HepG2 (cell line): ENCODE results near the gene MS4A18. TPM values are rescaled to one million over a fixed set of nuclear protein-coding genes. Genes with fewer than 3 reads are reported as not detected.

ENCODE experiments used
- ATAC-seq: fragments of 200-7000 bp; cut with Tn5 transposase; 3 replicates; pipeline ENCODE4 v1.9.1; 2020; ENCODE audit warnings: mild to moderate bottlenecking, moderate library complexity
- BruUV-seq: library from RNA; stranded (reverse); fragments of 400-500 nt; replicated peaks from 2 replicates; lab custom pipeline; 2021; lab: Mats Ljungman, UMichigan
- CTCF ChIA-PET: fragments of 300-600 bp; formaldehyde crosslinking; extraction: SDS; loops from one replicate; lab custom pipeline; 2021; ENCODE audit warnings: low total read pairs, inconsistent platforms, low intra/inter-chr PET ratio; lab: Yijun Ruan, JAX
- POLR2A ChIA-PET: fragments of 350-600 bp; sonication (Branson Sonifier 250); formaldehyde crosslinking; loops from one replicate; lab custom pipeline; 2020; ENCODE audit warnings: antibody characterized with exemption, inconsistent platforms; lab: Yijun Ruan, JAX
- DNase-seq: peaks from one replicate; pipeline ENCODE4 v3.0.0-alpha.2; 2015; ENCODE audit warnings: low spot score
- FAIRE-seq: peaks from 3 replicates; lab custom pipeline; 2011; peaks lifted over from hg19 to GRCh38; lab: Jason Lieb, UNC
- H2AFZ ChIP-seq: one replicate; pipeline ENCODE4 v1.6.1; 2011; ENCODE audit warnings: low read length, inconsistent platforms
- H3K27ac ChIP-seq: fragments of 300-600 bp; 3 replicates; pipeline ENCODE4 v1.8.0; 2011; ENCODE audit warnings: mixed run types, mild to moderate bottlenecking, mixed read lengths, low read length, inconsistent platforms; ENCODE audit not compliant: insufficient read depth; ENCODE audit errors: extremely low read length
- H3K27me3 ChIP-seq, 2 experiments: fragments of 200-600 bp in 1 of 2; 2 replicates in 1 of 2; 3 replicates in 1 of 2; pipeline versions ENCODE4 v1.6.0 to v1.8.0; 2011; ENCODE audit warnings: low read length in 2 of 2, mild to moderate bottlenecking in 2 of 2, moderate library complexity in 2 of 2, inconsistent platforms in 1 of 2; ENCODE audit not compliant: insufficient read depth in 2 of 2, control insufficient read depth in 1 of 2
- H3K36me3 ChIP-seq, 2 experiments: fragments of 200-600 bp in 1 of 2; replicated peaks in 1 of 2; 2 replicates in 1 of 2; 3 replicates in 1 of 2; pipeline versions ENCODE4 v1.5.1 to v1.8.0; 2011; ENCODE audit warnings: low read length in 2 of 2, inconsistent platforms in 1 of 2; ENCODE audit not compliant: insufficient read depth in 2 of 2, control insufficient read depth in 1 of 2
- H3K4me1 ChIP-seq: 2 replicates; pipeline ENCODE4 v1.5.1; 2012; ENCODE audit warnings: low read length, inconsistent platforms; ENCODE audit not compliant: insufficient read depth
- H3K4me2 ChIP-seq: 2 replicates; pipeline ENCODE4 v1.6.0; 2011; ENCODE audit warnings: low read depth, low read length, inconsistent platforms
- H3K4me3 ChIP-seq, 3 experiments: fragments of 200-600 bp in 1 of 3; sonication (generic), shearing (Covaris generic) in 1 of 3; replicated peaks in 1 of 3; 2 replicates each; pipeline ENCODE4 v1.5.1; 2011 to 2016; ENCODE audit warnings: low read length in 3 of 3, inconsistent platforms in 2 of 3, low read depth in 2 of 3, mild to moderate bottlenecking in 2 of 3, control low read depth in 1 of 3, mixed read lengths in 1 of 3; ENCODE audit not compliant: insufficient read depth in 1 of 3
- H3K79me2 ChIP-seq: one replicate; pipeline ENCODE4 v1.6.1; 2011; ENCODE audit warnings: low read length, inconsistent platforms; ENCODE audit not compliant: insufficient read depth
- H3K9ac ChIP-seq: 2 replicates; pipeline ENCODE4 v1.6.0; 2011; ENCODE audit warnings: mild to moderate bottlenecking, low read depth, low read length, inconsistent platforms; ENCODE audit not compliant: insufficient read depth
- H3K9me3 ChIP-seq: 2 replicates; pipeline ENCODE4 v1.5.1; 2012; ENCODE audit warnings: mild to moderate bottlenecking, low read length
- H4K20me1 ChIP-seq: 2 replicates; pipeline ENCODE4 v1.6.0; 2011; ENCODE audit warnings: inconsistent platforms, mild to moderate bottlenecking, low read length, moderate library complexity; ENCODE audit not compliant: insufficient read depth
- CTCF ChIP-seq: sonication (generic); formaldehyde crosslinking; IDR thresholded peaks from 2 replicates; pipeline ENCODE4 v1.5.0; 2020; ENCODE audit warnings: mild to moderate bottlenecking, missing genetic modification reagents, moderate library complexity
- SP1 ChIP-seq, 2 experiments: fragments of 450-650 bp in 1 of 2; sonication (generic) in 1 of 2; formaldehyde crosslinking in 1 of 2; IDR thresholded peaks; 2 replicates each; pipeline versions ENCODE4 v1.4.0 to v1.6.1; 2016 to 2020; ENCODE audit warnings: missing genetic modification reagents in 1 of 2
- ZBTB33 ChIP-seq: sonication (generic); formaldehyde crosslinking; IDR thresholded peaks from 2 replicates; pipeline ENCODE4 v1.4.0; 2020; ENCODE audit warnings: missing genetic modification reagents
- ZNF720 ChIP-seq: sonication (generic); formaldehyde crosslinking; IDR thresholded peaks from 2 replicates; pipeline ENCODE4 v1.4.0; 2020; ENCODE audit warnings: missing genetic modification reagents
- WGBS: methylation state at CpG from one replicate; pipeline ENCODE4 v1.1.6; 2017; ENCODE audit warnings: low lambda C conversion rate; 5-methylcytosine and 5-hydroxymethylcytosine counted together
- in situ Hi-C: cut with HindIII; loops from 2 replicates; pipeline ENCODE4 v1.10.0; 2017; ENCODE audit warnings: low pct_unique_long_range_greater_than_20kb; ENCODE audit not compliant: extremely low pct_ligation_motif_present
- intact Hi-C: fragments of 100-400 bp; cut with micrococcal nuclease; formaldehyde crosslinking; loops from one replicate; pipeline ENCODE4 v1.10.0; 2022; ENCODE audit not compliant: unreplicated experiment
- polyA plus RNA-seq, 8 experiments: library from polyadenylated mRNA; depleted of rRNA in 3 of 8; stranded (reverse) in 7 of 8; unstranded in 1 of 8; fragments of >200 nt; fragmentation: Illumina TruSeq in 4 of 8; extraction: Trizol in 4 of 8; gene quantifications; 2 replicates each; pipeline versions ENCODE4 v1.2.1 to v1.2.3, GENCODE V29; 2011 to 2016; ENCODE audit warnings: low read depth in 4 of 8, missing spikeins in 1 of 8, mixed read lengths in 1 of 8; ENCODE audit not compliant: insufficient read depth in 1 of 8
- total RNA-seq, 5 experiments: library from RNA; depleted of rRNA; stranded (reverse); fragments of >200 nt; fragmentation: Illumina TruSeq; extraction: Trizol; gene quantifications; 2 replicates each; pipeline ENCODE4 v1.2.3, GENCODE V29; 2016; ENCODE audit warnings: low read depth in 1 of 5

The MS4A18 gene
- total and polyA plus RNA-seq, 2 of the 13 experiments (the other 11 are each of a cell fraction or from before 2014, with no cell fraction given) = not detected

GRCh38 chr11:60767388-60767811 lies 42.9 kb downstream of the MS4A18 start:
- Histone ChIP-seq H3K79me2 (no peaks in the 10 kb centered on the region), H3K4me2 (no peak overlapping the region), H4K20me1 (no peaks in the 10 kb centered on the region)
- peak; percentile 74 for ATAC-seq
- TF ChIP-seq ZBTB33 (CRISPR knock-in tag) (peak; percentile 87), ZNF720 (no peak), SP1 (IDR thresholded peaks at IDR 0.05) (no peak), SP1 (CRISPR knock-in tag; IDR thresholded peaks at IDR 0.05) (0 out of 2 replicates have a peak, but pooled peaks have one; percentile 21), CTCF (CRISPR knock-in tag) (peak; percentile 50)
- TF ChIP-seq, all 625 proteins: peak for 3
- in situ Hi-C loops = no loop called here
- ChIA-PET POLR2A (no interaction called here), CTCF (no interaction called here)
- no peak overlapping the region for H3K9ac ChIP-seq
- H3K9me3 ChIP-seq = no peaks in the 10 kb centered on the region
- FAIRE-seq = no peak
- intact Hi-C loops = no loop called here
- H3K4me3 ChIP-seq = no peak overlapping the region
- no TSS peak for BruUV-seq
- DNase-seq = no peak
- H3K27ac ChIP-seq = no peak overlapping the region
- no peaks in the 10 kb centered on the region for H3K4me1 ChIP-seq
- no peak overlapping the region for H2AFZ ChIP-seq
- no peaks in the 10 kb centered on the region for H3K36me3 ChIP-seq
- WGBS = 50% methylated on average over 2 of the region's 26 CpGs
- peaks cover 0 to 31% of the 10 kb centered on the region in 2 experiments; a peak in 2 of 5 replicates for H3K27me3 ChIP-seq
